Islet precursor cell (in vitro differentiated cells): ENCODE measurements around the gene RGS2.
A peak's percentile ranks its signal among the peaks of the same experiment; 100 is the strongest.

Experiments
- DNase-seq: peaks from one replicate; pipeline ENCODE4 v3.0.0-alpha.2; 2018

Gene RGS2, protein sequence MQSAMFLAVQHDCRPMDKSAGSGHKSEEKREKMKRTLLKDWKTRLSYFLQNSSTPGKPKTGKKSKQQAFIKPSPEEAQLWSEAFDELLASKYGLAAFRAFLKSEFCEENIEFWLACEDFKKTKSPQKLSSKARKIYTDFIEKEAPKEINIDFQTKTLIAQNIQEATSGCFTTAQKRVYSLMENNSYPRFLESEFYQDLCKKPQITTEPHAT

DNA sequence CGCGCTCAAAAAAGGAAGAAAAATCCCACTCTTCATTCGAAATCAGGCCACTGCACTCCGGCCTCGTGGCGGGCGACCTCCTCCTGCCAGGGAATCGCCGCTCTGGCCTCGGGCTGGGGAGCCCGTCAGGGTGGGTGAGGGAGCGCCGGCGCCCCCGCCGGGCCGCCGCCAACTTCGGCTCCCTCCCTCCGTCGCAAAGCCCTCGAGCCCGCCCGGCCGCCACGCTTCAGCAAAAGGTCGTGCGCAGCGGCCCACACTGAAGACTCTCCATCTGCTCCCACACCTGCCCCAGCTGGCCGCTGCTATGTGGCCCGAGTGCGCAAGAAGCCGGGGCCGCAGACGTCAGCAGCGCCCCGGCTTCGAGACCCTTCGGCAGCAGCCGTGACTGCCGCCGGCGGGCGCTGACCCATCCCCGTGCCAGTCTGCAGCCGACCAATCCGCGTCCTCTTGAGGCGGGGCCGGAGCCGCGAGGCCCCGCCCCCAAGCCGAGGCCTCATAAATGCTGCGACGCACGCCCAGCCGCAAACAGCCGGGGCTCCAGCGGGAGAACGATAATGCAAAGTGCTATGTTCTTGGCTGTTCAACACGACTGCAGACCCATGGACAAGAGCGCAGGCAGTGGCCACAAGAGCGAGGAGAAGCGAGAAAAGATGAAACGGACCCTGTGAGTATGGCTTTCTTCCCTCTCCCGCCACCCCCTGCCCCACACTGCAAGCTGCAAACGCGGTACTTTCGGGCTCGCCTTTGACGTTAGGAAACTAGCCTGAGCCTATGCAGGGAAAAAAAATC, at the start of gene RGS2:
Gene RGS2, plus strand, starts transcription at position 522 of the 789 bp plus-strand sequence. Its CDS starts 33 bp downstream, at position 555.
- peak; percentile 97 for DNase-seq

DNA sequence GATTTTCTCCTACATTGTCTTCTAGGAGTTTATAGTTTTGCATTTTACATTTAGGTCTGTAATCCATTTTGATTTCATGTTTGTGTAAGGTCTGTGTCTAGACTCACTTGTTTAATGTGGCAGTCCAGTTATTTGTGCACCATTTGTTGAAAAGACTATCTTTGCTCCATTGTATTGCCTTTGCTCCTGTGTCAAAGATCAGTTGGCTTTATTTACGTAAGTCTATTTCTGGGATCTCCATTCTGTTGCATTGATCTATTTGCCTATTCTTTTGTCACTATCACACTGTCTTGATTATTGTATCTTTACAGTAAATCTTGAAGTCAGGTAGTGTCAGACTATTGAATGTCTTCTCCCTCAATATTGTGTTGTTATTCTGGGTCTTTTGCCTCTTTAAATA, 49.7 kb upstream of the RGS2 start:
- DNase-seq, result no peak

DNA sequence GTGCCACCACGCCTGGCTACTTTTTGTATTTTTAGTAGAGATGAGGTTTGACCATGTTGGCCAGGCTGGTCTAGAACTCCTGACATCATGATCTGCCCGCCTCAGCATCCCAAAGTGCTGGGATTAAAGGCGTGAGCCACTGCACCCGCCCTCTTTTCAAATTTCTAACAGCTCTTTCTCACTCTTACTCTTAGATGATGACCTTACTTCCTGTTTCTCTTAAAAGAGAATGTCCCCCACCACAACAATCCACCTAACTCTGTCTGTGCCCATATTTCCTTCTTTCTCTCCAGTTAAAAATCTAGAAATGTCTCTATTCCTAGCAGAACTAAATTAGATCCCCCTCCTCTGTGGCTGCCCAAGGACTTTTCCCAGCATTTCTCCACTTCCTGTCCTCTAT, 46.6 kb upstream of the RGS2 start:
- DNase-seq, result no peak

DNA sequence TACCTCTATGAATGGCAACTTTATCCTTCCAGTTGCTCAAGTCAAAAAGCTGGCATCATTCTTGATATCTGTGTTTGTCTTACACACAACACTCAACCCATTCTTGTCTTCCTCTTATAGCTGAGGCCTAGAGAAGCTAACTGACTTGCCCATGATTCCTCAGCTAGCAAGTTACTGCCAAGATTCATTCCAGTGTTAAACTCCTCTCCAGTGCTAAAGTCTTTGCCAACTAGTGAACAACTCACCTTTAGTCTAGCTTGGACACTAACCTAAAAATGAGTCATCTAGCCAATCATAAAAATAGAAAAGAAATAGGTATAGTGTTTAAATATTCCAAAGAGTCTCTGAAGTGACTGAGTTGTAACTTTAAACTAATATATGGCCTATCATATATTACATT, 45.6 kb upstream of the RGS2 start:
- no peak for DNase-seq

DNA sequence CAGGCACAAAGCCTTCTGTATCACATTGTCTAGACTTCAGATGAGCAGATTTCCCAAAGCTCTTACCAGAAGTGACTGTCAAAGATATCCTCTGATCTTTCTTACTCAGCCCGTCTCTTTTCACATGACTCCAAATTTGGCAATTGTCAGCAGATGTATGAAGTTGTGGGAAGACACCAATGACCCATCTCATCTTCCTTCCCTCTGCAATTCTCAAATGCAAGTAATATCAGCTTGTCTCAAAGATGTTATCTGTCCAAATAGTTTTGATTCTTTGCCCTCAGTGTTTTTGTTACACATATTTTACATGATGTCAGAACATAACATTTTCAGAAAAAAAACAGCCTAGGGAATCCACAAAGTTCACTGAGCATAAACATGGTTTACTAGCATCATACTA, 45.1 kb upstream of the RGS2 start:
- DNase-seq, result no peak

DNA sequence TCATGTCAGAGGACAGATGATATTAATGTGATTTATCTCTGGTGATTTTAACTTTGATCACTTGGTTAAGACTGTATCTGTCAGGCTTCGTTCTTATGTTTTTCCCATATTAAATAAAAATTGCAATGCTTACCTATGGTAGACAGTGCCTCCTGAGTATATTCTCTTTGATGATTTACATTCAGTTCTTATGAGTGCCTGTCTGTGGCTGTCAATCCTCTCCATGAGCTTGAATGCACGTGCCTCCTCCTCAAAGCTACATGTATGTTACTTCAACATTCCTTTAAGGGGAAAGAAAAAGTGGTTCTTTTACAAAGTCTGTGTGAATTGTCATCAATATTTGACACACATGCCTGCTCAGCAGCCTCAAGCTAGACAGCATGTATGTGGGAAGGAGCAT, 44.2 kb upstream of the RGS2 start:
- DNase-seq, result no peak

DNA sequence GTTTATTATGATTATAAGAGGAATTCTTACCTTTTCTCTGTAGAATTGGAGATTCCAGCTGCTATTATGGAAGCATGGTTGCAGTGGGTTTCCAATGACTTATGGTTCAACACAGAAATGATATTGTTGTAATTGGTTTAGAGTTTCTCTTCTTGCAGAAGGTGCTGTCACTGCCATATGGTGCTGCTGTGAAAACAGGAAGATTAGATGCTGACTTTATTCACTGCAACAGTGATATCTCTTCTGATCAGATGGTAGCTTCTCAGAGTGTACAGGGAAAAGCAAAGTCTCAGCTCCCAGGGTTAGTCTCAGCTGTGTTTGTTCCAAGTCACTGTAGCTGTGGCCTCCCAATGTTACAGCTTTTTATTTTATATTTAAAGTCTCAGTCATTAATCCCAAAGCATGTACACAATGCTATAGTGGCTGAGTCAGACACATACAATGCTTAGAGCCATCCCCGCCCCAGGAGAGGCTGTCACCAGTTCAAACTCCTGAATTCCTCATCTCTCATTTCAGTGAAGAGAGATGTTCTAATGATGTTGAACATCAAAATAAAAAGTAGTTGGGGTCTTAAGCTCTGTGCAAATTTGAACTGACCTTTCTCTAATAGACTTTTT, 42.7 kb upstream of the RGS2 start:
- no peak for DNase-seq

DNA sequence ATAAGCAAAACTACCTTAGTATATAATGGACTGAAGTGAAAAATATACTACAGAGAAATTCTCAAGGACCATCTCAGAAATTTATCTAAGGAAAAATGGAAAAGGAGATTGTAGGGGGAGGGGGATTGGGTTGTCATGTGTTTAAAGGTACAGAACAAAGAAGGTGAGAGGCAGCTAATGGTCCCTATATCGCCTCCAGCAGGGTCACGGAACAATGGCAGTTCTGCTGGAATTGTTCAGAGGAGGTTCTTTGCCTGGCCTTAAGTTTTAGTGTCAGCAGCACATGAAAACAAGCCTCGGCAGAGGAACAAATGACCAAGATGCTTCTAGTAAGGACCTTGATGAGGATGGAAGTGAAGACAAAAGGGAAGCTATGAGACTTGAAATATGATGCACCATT, 42.0 kb upstream of the RGS2 start:
- DNase-seq, result no peak

DNA sequence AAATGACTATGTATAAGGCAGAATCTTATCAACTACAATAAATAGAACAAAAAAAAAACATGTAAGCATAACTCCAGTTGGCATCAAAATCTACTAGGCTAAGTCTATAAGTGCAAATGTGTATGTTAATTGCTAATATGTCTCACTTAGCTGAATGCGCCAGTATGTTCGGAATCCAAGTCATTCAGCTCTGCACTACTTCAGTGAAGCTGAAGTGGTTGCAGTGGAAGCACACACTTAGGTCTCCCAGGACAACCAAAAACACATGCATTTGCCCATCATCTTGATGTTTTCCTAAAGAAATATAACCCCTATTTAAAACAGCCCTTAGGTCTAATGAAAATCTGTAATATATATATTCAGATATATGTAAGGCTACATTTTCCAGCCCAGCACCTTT, 41.0 kb upstream of the RGS2 start:
- DNase-seq, result no peak

DNA sequence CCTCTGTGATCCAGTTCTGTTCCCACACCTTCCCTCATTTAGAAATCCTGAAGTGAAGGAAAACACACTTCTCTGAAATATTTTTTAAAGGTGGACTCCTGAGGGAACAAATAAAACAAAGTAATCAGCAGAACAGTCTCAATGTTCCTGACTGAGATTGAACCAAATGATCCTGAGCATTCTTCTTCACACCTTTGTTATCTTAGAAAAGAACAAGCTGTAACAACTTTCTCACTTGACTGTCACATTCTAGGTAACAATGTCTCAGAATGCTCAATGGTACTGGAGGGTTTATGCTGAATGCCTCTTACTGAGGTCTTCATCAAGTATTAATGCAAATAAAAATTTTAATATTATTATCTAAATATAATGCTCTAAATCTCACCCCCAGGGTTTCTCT, 40.4 kb upstream of the RGS2 start:
- DNase-seq, result no peak

DNA sequence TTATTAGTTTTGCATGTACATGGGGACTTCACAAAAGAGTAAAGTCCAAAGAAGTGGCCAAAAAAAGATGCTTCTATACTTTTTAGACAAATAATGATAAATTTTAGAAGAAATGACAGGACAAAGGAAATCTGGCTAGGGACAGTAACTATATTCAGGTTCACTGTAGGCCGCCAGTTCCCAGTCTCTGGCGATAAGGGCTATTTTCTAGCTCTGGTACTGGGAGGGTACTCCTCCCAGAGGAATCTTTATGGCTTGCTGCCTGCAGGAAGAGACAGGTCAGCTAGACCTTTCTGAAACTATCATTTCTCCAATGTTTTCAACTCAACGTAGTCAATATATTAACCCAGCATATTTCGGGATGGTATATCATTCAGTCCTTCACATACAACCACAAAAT, 37.5 kb upstream of the RGS2 start:
- no peak for DNase-seq

DNA sequence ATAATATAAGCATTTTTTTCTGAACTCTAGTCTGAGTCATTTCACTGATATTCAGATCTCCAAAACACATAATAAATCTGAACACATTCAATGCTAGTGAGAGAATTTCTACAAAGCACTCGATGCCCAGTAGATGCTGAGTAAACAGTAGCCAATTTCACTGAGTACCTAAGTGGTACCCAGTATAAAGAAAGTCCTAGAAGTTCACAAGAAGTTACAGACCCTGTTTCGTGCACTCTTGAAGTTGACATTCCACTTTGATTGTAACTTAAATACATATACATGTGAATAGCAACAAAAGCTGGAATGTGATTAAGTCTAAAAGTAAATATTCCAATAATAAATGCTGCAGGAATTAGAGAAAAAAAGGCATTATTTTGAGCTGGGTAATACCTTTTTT, 33.2 kb upstream of the RGS2 start:
- DNase-seq, result no peak

DNA sequence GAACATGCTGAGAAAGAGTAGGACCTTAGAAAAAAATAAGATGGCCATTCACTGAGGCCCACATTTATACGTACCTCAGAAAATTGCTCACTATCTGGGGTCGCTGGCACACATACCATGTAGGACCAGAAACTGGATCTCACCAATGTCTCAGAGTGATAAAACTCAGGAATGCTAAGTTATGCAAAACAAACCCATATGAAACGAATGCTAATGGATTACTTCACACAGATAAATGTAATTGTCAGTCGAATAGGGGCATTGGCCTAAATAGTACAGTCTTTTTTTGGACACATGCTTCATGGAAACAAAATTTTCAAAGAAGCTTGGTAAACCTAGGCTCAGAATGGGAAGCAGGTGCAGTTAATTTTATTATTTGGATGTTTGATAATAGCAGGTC, 32.6 kb upstream of the RGS2 start:
- DNase-seq, result no peak

DNA sequence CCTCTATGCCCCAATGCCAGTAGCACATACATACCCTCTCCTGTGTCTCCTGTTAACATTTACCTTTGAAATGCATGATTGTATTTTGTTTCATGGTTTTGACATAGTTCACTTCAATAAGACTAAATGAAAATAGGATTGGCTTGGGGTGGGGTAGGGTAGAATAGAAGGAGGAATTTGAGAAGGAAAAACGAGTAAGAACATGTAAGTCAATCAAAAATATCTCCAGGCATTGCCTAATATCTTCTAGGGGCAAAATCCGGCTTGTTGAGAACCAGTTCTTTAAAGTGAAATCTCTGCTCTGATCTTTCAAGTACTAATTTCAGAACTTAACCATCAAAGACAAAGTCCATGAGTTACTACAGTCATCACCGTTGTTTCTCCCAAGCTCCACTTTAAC, 31.8 kb upstream of the RGS2 start:
- no peak for DNase-seq

DNA sequence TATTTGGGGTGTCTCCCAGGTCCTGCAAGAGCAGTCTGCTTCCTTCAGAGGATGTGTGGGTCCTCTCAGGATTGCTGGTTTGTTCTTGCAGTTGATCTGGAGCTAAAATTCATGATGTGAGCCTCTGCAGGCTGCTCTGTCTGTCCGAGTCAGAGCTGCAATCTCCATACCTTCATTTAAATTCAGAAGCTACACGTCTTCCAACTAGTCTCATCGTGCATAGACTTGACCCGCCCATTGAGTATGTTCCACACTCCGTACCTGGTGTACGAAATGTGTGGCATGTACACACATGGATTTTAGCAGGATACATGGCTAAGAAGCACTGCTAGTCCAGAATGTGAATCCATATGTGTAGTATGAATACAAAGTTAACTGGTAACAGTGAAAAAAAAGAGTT, 25.0 kb upstream of the RGS2 start:
- no peak for DNase-seq

DNA sequence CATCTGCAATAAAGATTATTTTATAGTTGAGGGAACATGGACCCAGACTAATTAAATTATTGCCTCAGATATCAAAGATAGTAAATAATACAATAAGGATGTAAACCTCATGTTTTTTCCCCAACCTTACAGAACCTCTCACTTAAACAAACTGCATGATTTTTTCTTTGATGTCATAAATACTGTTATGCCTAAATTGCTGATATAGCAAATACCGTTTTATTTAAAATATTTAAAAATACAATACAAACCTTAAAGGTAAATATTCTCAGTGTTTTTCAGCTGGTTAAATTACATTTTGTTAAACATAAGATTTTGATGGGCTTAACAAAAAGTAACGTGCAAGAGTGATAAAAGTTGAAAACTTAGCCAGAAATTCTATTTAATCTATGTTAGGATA, 24.4 kb upstream of the RGS2 start:
- DNase-seq, result no peak

DNA sequence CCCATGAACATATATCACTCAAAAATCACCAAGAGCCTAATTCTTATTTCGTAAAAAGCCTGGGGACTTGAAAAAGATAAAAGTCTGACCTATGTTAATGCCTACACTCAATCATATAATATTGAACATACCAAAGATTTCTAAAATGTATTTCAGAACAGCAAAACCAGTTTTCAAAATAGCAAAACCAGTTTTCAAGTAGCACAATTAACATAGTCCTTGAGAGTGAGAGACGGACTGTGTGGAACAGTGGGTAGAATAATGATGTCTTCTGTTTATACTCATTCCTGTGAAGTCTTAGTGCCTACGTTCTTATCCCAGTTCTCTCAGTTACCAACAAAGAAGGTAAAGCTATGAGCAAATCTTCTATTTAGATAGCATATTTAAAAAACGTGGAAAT, 22.3 kb upstream of the RGS2 start:
- DNase-seq, result no peak

DNA sequence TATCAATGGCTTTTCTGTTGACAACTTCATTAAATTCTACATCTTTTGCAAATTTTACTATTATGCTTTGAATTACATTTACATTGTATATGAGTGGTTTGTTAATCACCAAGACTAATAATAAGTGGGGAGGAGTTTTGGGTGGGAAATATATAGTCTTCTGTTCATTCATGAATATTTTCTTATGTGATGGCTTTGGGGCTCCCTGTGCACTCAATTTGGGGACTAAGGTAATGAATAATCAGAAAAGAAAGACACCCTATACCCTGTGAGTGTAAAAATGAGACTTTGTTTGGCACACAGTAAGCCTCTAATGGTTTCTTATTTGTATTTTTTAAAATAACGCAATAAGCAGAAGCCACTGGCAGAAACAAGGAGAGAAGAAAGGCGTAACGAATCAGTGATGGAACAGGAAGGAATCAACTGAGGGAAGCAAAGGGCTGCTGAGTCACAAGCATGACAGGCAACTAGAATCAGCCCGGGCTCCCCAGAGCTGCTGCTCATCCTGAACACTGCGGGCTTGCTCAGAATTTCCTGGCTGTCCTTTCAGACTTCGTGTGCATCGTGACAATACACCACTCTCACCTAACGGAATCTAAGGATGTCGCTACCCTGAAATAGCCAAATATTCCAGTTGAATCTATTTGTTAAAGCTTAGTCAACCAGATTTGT, 20.8 kb upstream of the RGS2 start:
- DNase-seq, result peak; percentile 85

DNA sequence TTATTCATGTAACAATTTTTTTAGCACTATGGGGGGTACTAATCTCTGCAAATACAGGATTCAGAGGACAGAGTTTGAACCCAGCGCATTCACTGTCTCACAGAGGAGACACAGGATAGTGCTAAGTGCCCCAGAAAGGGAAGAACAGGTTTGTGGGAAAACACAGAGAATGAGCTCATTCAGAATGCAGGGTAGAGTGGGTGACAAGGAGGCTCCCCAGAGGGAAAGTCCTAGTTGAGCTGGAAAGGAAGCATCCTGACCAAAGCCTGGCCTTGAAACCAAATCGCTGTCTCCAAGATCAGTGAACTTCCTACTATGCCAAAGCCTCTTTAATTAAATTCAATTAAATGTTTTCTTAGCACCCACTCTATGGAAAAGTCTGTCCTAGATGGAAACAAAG, 19.0 kb upstream of the RGS2 start:
- no peak for DNase-seq

DNA sequence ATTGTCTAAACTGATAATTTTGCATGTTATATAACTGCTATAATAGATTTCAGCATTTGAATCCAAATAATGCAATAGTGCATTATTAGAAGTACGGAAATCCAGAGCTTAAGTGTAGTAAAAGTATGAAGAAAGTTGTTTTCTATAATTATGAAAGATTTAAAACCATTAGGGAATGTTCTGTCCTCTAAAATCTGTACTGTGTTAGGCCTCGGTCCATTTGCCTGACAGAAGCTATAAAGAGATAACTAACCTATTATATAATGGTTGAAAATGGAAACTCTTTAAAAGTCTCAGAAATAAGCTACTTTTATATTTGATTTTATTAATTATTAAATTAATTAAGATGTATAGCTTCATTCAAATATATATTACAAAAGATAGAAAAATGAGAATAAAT, 16.2 kb upstream of the RGS2 start:
- no peak for DNase-seq

DNA sequence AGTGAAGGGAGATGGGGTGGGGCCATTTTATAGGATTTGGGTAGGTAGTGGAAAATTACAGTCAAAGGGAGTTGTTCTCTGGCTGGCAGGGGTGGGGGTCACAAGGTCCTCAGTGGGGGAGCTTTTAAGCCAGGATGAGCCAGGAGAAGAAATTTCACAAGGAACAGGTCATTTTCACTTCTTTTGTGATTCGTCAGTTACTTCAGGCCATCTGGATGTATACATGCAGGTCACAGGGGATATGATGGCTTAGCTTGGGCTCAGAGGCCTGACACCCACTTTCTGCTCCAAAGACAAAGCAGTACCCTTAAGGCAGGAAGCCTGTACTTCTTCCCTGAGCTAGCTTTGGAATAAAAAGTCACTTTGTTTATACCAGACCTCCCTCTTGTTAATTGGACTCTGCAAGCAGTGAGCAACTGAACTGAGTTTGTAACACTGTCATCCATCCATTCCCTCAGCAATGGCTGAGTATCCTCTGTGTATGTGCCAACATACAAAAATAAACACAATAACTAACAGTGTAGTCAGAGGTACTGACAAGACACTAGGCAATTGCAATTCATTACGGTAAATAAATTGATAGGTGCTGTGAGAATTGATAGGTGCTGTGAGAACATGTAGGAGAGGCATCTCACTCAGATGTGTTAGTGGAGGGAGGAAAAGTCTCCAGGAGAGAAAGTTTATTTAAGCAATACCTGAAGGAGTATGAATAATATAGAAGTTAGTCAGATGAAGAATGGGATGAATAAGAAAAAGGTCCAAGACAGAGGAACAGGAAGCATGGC, 14.7 kb upstream of the RGS2 start:
- no peak for DNase-seq

DNA sequence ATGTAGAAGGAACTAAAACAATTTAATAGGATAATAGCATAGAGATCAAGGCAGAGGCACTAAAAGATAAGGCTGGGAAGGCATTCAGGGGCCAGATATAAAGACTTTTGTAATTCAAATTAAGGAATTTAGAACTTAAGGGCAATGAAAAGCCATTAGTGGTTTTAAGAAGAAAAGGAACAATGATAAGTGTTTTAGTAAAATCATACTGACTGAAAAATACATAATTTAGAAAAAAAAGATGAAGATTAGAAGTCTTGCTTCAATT, 14.1 kb upstream of the RGS2 start:
- no peak for DNase-seq

DNA sequence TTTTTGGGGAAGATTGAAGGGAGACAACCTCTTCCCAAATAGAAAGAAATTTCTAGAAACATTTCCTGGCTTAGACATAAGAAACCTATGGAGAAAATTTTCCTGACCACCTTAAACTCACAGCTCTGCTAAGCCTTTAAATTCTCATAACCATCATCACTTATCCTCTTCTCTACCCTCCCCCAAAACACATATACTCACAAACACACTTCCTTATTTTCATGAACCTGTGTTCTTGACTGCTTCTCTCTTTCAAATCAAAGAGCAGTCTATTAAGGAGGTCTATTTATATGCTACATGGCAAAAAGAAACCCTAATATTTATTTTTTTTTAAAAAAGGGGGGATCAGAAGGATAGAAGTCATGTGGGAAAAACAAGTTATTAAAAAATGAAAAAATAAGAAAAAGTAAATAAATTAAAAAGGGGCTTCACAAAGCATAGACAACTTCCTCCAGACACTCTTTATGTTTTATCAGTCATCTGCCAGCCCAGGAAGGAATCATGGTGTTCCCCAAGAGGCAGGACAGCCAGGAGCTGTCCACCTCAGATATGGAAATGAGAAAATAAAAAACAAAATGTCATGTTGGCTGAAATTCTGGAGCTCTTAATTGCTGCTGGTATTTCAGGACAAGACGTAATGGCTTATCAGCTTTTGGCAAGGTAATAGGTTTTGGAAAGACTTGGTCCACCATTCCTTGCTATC, 12.8 kb upstream of the RGS2 start:
- DNase-seq, result no peak
